HEK293 (cell line): Measurements from ENCODE around the gene SYNGR3.

Experiments
- CTCF ChIA-PET: fragments of 350-600 bp; formaldehyde crosslinking; extraction: SDS; loops from one replicate; lab custom pipeline; 2021; ENCODE audit warnings: antibody characterized with exemption; lab: Yijun Ruan, JAX
- POLR2A ChIA-PET: fragments of 300-600 bp; formaldehyde crosslinking; extraction: SDS; loops from one replicate; lab custom pipeline; 2020; ENCODE audit warnings: antibody characterized with exemption, inconsistent platforms; lab: Yijun Ruan, JAX
- H3K27ac ChIP-seq: fragments of 200-500 bp; sonication (Bioruptor generic); 2 replicates; pipeline ENCODE4 v1.5.1; 2014; ENCODE audit warnings: low read depth, low read length, control low read depth, inconsistent platforms; ENCODE audit errors: extremely low read depth
- H3K36me3 ChIP-seq, 2 experiments: fragments of 200-500 bp in 1 of 2; sonication (Bioruptor generic) in 1 of 2; 1 replicate in 1 of 2; 2 replicates in 1 of 2; pipeline ENCODE4 v1.5.1; 2014 to 2017; ENCODE audit warnings: inconsistent platforms in 2 of 2, low read length in 2 of 2; ENCODE audit not compliant: control insufficient read depth in 2 of 2, insufficient read depth in 1 of 2
- H3K4me1 ChIP-seq: fragments of 200-500 bp; sonication (Bioruptor generic); 2 replicates; pipeline ENCODE4 v1.5.1; 2014; ENCODE audit warnings: mild to moderate bottlenecking, low read length, inconsistent platforms; ENCODE audit not compliant: control insufficient read depth, insufficient read depth
- H3K4me3 ChIP-seq: 2 replicates; pipeline ENCODE4 v1.5.1; 2011; ENCODE audit warnings: low read depth, mild to moderate bottlenecking, control low read depth, low read length, moderate library complexity
- H3K9me3 ChIP-seq: fragments of 200-500 bp; sonication (Bioruptor generic); 2 replicates; pipeline ENCODE4 v1.5.1; 2014; ENCODE audit warnings: low read depth, low read length, inconsistent platforms; ENCODE audit not compliant: control insufficient read depth, insufficient read depth
- AEBP2 ChIP-seq: fragments of 450-650 bp; formaldehyde crosslinking; IDR thresholded peaks from 2 replicates; pipeline ENCODE4 v1.5.1; 2016; ENCODE audit warnings: missing biosample characterization, missing genetic modification characterization, borderline replicate concordance
- CTCF ChIP-seq: fragments of 450-650 bp; formaldehyde crosslinking; IDR thresholded peaks from 2 replicates; pipeline ENCODE4 v1.5.1; 2016; ENCODE audit warnings: missing biosample characterization, missing genetic modification characterization
- GLIS2 ChIP-seq: fragments of 450-650 bp; formaldehyde crosslinking; IDR thresholded peaks from 2 replicates; pipeline ENCODE4 v1.5.1; 2016; ENCODE audit warnings: missing biosample characterization, missing genetic modification characterization
- KLF8 ChIP-seq: fragments of 450-650 bp; formaldehyde crosslinking; IDR thresholded peaks from 2 replicates; pipeline ENCODE4 v1.5.1; 2016; ENCODE audit warnings: missing biosample characterization, missing genetic modification characterization
- ZBTB6 ChIP-seq: fragments of 450-650 bp; formaldehyde crosslinking; IDR thresholded peaks from 2 replicates; pipeline ENCODE4 v1.5.1; 2017; ENCODE audit warnings: missing biosample characterization, missing genetic modification characterization
- ZFP41 ChIP-seq: fragments of 450-650 bp; formaldehyde crosslinking; IDR thresholded peaks from 2 replicates; pipeline ENCODE4 v1.5.1; 2016; ENCODE audit warnings: missing biosample characterization, missing genetic modification characterization, borderline replicate concordance
- ZFP69B ChIP-seq: fragments of 450-650 bp; formaldehyde crosslinking; IDR thresholded peaks from 2 replicates; pipeline ENCODE4 v1.5.1; 2016; ENCODE audit warnings: missing biosample characterization, missing genetic modification characterization
- ZNF19 ChIP-seq: fragments of 450-650 bp; formaldehyde crosslinking; IDR thresholded peaks from 2 replicates; pipeline ENCODE4; 2016; ENCODE audit warnings: missing biosample characterization, missing genetic modification characterization, low read depth
- ZNF223 ChIP-seq: fragments of 450-650 bp; formaldehyde crosslinking; IDR thresholded peaks from 2 replicates; pipeline ENCODE4 v1.5.1; 2016; ENCODE audit warnings: missing biosample characterization, missing genetic modification characterization
- ZNF394 ChIP-seq: fragments of 450-650 bp; formaldehyde crosslinking; IDR thresholded peaks from 2 replicates; pipeline ENCODE4 v1.5.1; 2016; ENCODE audit warnings: missing biosample characterization, missing genetic modification characterization, mild to moderate bottlenecking, moderate library complexity, borderline replicate concordance
- ZNF433 ChIP-seq: fragments of 450-650 bp; formaldehyde crosslinking; IDR thresholded peaks from 2 replicates; pipeline ENCODE4 v1.5.1; 2016; ENCODE audit warnings: missing biosample characterization, missing genetic modification characterization, low read depth
- ZNF555 ChIP-seq: fragments of 450-650 bp; formaldehyde crosslinking; conservative IDR thresholded peaks from 2 replicates; pipeline ENCODE4 v1.5.1; 2017; ENCODE audit warnings: missing biosample characterization, mild to moderate bottlenecking, missing genetic modification characterization, inconsistent platforms
- ZNF600 ChIP-seq: fragments of 450-650 bp; formaldehyde crosslinking; IDR thresholded peaks from 2 replicates; pipeline ENCODE4 v1.5.1; 2016; ENCODE audit warnings: missing biosample characterization, missing genetic modification characterization
- ZNF624 ChIP-seq: fragments of 450-650 bp; formaldehyde crosslinking; IDR thresholded peaks from 2 replicates; pipeline ENCODE4 v1.5.1; 2017; ENCODE audit warnings: missing biosample characterization, missing genetic modification characterization
- ZNF629 ChIP-seq: fragments of 450-650 bp; formaldehyde crosslinking; IDR thresholded peaks from 2 replicates; pipeline ENCODE4 v1.5.1; 2017; ENCODE audit warnings: missing biosample characterization, missing genetic modification characterization
- ZSCAN18 ChIP-seq: fragments of 450-650 bp; formaldehyde crosslinking; IDR thresholded peaks from 2 replicates; pipeline ENCODE4 v1.5.1; 2016; ENCODE audit warnings: missing biosample characterization, missing genetic modification characterization

The SYNGR3 gene

GRCh38 chr16:1989209-1990100 lies at the start of gene SYNGR3 (continued):
- TF ChIP-seq KLF8 (tag by site-specific recombination): 0 out of 2 replicates have a peak, but pooled peaks have one; percentile 26
- TF ChIP-seq ZFP69B: no peak

- Histone ChIP-seq H3K36me3 (peaks cover 0 to 38% of the 10 kb centered on the region in 2 experiments; a peak in 2 of 3 replicates), H3K27ac (no peak overlapping the region), H3K9me3 (no peaks in the 10 kb centered on the region), H3K4me1 (no peaks in the 10 kb centered on the region; the same call in 1 of the 2 replicates), H3K4me3 (no peak overlapping the region)
- TF ChIP-seq GLIS2 (tag by site-specific recombination) (no peak), ZSCAN18 (no peak), ZFP41 (tag by site-specific recombination) (no peak), ZNF394 (tag by site-specific recombination) (no peak), CTCF (tag by site-specific recombination) (no peak), ZNF19 (tag by site-specific recombination) (no peak), AEBP2 (tag by site-specific recombination) (no peak), ZNF624 (tag by site-specific recombination) (no peak)
- ChIA-PET POLR2A (interaction anchor here (1.0 to 1.9 kb wide), 7 partner anchors 11 to 311 kb away, joined by 3 to 11 read pairs (median 5); partner anchors contain the start of genes ECI1 and RPS2), CTCF (interaction anchor here (0.7 to 2.6 kb wide), 5 partner anchors 8 to 74 kb away, joined by 3 to 19 read pairs (median 3); no protein-coding TSS in a partner anchor)
These were observed 49.3 kb upstream of the SYNGR3 start for GRCh38 chr16:1940273-1941161.

- Histone ChIP-seq H3K4me1 (no peaks in the 10 kb centered on the region), H3K36me3 (peaks cover 0 to 38% of the 10 kb centered on the region in 2 experiments; a peak in 2 of 3 replicates), H3K27ac (no peak overlapping the region), H3K9me3 (no peaks in the 10 kb centered on the region), H3K4me3 (no peak overlapping the region)
- CTCF ChIA-PET: interaction anchor here (0.6 to 2.6 kb wide), 5 partner anchors 9 to 263 kb away, joined by 3 to 19 read pairs (median 4); no protein-coding TSS in a partner anchor
- POLR2A ChIA-PET: interaction anchor here (1.0 to 1.9 kb wide), 6 partner anchors 12 to 310 kb away, joined by 3 to 11 read pairs (median 5); partner anchors contain the start of genes ECI1 and RPS2
- TF ChIP-seq ZNF555 (tag by site-specific recombination) (no peak), ZNF600 (tag by site-specific recombination) (peak; percentile 63), CTCF (tag by site-specific recombination) (peak; percentile 87), ZNF433 (tag by site-specific recombination) (no peak), ZBTB6 (no peak), ZNF223 (tag by site-specific recombination) (no peak), ZNF629 (tag by site-specific recombination) (no peak)
These were observed 48.4 kb upstream of the SYNGR3 start for GRCh38 chr16:1941162-1942046.
